ENCODE data around the gene KANSL1.

Gene KANSL1

DNA sequence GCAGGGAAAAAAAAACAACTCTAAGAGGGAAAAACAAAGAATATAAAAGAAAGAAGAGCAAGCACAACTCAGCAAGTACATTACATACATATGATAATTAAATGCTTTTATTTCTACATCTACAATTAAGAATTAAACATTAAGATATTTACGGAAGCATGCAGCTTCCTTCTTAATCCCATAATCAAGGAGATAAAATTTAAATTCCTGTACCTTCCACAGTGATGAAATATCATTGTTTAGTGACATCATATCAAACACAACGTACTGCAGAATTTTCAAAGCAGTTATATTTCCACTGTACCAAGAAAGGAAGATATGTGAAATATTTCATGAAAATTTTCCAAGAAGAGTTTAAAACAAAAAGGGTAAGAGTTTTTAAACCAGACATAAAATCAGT lies 26.0 kb downstream of the KANSL1 start:
- DNase-seq = no peak

DNA sequence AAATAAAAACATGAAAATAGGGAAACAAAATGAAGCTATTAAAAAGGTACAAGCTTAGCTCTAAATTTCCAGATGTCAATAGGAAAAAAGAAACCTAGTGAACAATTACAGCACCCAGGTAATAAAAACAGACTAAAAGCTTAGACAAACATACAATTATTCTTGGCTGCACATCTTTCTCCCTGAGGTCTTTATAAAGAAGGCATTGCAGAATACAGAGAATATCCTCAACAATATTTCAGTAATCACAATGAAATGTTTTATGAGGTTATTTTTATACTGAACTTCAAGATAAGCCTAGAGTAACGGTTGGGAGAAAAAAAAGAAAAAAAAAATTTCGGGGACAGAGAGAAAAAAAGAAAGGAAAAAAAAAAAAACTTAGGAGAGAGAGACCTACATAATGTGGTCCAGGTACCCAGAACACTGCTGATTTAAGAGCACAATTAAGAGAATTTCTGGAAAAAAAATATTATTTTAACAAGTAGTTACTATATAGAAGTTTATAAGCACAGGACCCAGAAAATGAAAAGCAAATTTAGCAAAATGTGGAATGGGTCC lies 26.5 kb downstream of the KANSL1 start:
- DNase-seq = no peak

DNA sequence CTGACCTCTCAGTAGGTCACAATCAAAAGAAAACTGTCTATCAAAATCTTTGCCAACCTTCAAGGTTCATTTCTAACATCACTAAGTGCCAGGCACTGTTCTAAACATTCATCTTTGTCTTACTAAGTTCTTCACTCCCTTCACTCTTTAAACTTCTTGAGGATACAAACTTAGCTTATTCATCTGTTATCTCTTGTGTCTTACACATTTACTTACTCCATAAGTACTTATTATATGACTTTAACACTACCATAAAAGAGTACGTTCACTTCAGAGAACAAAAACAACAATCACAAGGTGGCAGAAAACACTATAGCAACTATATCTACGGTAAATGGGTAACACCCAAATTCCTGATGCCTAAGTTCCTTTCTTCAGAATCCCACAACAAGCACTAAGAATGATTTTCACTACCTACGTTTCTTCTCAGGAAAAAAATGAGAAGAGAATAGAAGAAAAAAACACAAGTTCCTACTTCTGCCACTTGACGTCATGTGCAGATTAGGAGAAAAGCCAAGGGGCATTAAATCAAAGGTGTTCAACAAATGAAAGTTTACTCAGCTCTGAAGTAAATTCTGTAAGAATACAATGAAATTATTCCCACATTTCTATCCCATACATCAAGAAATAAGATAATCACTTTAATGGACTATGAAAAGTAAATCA lies 29.2 kb downstream of the KANSL1 start:
- DNase-seq = no peak

DNA sequence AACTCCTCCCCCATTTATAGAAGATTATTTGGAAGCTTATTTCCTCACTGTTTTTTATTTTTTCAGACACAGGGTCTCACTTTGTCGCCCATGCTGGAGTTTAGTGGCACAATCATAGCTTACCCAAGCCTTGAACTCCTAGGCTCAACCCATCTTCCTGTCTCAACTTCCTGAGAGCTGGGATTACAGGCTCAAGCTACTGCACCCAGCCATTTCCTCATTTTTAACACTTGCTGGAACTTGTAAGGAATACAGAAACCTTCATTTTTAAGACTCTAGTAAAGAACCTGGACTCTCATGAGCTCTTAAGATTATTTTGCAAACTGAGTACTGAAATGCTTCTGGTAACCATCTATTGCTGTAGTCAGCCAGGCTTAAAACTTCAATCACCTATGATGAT lies 29.9 kb downstream of the KANSL1 start:
- no peak for DNase-seq

DNA sequence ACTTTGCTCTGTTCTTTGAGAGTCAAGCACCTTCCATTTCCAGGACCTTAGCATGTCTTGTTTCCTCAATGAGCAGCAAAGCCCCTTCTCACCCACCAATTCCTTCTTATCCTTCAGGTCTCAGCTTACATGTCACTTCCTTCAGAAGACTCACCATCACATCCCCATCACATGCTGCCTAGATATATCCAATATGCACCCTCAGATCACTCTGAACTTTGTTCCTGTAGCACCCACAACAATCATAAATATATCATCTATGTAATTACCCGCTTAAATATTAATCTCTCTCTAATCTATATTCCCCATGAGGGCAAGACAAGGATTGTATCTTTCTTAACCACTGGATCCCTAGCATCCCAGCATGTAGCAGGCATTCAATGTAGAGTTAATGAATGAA lies 30.4 kb downstream of the KANSL1 start:
- DNase-seq = no peak

DNA sequence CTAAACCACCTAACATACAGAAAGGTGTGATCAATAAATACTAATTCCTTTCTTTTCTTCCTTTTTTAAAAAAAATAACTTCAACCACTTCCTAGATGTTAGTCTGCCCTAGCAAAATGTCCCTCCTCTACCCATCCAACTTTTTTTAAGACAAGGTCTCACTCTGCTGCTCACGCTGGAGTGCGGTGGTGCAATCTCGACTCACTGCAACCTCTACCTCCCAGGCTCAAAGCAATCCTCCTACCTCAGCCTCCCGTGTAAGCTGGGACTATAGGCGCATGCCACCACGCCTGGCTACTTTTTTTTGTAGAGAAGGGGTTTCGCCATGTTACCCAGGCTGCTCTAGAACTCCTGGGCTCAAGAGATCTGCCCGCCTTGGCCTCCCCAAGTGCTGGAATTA lies 33.1 kb downstream of the KANSL1 start:
- DNase-seq = no peak

DNA sequence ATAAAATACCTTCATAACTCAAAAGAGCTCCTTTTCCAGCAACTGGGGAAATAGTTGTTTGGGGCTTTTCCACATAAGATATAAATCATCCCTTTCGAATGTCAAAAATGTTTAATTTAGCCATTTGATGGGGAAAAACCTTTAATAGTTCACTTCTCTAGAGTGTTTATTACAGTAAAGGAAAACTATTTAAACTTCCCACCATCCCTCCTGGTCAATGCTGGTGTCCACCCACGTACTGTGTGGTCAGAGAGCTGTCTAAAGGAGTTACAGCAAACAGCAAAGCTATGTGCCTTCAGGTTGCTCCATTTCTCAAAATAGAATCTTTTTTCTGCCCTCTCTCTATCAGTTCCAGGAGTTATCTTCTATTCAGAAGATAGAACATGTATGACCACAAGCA lies 33.5 kb downstream of the KANSL1 start:
- DNase-seq = no peak

DNA sequence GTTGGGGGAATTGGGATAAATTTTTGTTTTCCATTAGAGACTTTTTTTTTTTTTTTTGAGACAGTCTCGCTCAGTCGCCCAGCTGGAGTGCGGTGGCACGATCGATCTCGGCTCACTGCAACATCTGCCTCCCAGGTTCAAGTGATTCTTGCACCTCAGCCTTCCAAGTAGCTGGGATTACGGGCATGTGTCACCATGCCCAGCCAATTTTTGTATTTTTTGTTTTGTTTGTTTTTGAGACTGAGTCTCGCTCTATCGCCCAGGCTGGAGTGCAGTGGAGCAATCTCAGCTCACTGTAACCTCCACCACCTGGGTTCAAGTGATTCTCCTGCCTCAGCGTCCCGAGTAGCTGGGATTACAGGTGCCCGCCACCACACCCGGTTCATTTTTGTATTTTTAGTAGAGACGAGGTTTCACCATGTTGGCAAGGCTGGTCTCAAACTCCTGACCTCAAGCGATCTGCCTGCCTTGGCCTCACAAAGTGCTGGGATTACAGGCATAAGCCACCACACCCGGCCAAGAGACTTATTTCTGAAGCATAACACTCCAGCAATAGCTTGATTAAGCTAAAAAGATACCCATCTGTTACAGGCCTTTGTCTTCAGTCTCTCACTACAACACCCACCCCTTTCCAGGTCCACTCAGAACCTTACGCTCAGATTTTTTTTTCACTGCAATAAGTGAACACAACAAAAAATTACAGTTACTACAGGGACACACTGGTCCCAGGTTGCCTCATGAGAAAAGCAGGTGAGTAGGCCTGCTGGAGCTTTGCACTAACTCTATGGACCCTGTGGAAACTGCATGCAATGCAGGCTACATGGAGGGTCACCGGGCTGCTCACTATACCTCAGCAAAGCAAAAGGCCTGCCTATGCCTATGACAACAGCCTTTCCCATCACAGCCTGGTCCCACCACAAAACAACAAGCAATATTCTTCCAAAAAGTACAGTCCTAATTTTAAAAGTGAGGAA lies 34.6 kb downstream of the KANSL1 start:
- DNase-seq = no peak

DNA sequence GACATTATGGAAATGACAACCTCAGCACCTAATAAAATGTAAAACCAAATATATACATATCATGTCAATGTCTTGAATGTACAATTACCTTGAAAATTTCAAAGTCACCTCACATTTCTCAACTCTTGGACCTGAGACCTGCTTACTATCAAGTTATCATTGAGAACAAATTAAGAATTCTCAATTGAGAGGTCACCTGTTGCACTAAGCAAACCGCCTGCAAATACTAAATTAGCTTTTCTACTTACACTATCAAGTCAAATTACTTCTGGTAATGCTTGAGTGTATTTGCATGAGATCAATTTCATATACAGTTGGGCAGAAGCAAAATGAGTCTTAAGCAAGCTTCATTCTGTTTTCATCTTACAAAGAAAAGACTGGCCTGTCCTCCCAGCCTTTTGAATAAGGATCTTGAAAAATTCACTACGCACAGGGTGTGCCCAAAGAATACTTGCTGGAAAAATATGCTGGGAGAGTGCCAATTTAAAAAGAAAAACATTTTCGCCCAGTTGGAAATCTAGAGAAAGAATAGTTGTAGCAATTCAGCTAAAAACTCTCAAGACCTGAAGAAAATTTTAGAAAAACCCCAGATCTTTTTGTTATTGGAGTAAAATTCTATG lies 35.7 kb downstream of the KANSL1 start:
- DNase-seq = no peak

DNA sequence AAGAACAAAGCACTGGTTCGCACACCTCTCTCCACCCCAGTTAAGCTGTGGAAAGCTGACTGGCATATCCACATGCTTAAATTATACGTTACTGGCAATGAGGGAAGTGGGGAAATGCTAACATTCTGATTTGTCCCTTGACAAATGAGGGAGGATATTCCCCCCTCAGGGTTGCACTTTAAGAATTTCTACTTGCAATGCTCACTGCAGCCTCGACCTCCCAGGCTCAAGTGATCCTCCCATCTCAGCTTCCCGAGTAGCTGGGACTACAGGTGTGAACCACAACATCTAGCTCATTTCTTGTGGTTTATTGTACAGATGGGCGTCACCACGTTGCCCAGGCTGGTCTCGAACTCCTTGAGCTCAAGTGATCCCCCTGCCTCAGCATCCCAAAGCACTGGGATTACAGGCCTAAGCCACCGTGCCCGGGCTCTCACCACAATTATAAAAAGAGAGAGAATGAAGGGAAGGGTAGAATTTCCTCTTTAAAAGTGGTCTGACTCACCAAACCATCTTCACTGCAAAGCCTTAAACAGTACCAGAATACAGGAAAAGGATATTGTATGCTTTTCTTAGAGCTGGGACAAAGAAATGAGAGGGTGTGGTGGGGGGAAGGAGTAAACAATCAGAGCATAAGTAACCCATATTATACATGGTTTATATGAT lies 38.9 kb downstream of the KANSL1 start:
- DNase-seq = no peak

DNA sequence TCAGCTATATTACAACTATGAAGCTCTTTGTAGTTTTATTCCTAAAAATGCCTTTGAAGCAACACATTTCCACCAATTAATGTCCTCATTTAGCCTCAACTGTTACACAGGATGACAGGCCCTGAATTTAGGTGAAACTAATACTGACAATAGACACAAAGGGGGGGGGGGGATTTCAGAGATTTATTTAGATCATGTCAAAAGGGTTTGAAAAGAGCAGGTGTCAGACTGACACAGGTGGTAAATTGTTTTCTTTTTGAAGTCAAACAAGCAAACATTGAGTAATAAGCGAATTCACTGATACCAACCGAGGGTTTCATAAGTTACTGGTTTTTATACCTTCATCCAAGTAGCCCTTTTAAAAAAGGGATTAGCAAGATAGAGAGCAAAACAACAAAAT lies 40.8 kb downstream of the KANSL1 start:
- no peak for DNase-seq

DNA sequence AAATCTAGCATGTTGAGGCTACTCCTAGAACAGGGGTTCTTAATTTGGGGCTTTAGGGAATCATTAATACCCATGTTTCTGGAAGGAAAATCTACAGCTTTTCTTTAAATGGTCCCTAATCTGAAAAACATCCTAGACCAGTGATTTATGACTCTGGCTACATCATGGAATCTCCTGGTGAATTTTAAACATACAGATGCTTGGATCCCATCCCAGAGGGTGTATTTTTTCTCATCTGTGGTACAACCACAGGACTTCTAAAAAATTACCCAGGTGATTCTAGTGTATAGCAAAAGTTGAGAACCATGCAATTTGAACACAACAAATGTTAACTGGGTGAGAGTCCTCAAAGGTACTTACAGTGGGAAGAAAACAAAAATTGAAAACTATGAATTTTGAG lies 41.5 kb downstream of the KANSL1 start:
- no peak for DNase-seq

DNA sequence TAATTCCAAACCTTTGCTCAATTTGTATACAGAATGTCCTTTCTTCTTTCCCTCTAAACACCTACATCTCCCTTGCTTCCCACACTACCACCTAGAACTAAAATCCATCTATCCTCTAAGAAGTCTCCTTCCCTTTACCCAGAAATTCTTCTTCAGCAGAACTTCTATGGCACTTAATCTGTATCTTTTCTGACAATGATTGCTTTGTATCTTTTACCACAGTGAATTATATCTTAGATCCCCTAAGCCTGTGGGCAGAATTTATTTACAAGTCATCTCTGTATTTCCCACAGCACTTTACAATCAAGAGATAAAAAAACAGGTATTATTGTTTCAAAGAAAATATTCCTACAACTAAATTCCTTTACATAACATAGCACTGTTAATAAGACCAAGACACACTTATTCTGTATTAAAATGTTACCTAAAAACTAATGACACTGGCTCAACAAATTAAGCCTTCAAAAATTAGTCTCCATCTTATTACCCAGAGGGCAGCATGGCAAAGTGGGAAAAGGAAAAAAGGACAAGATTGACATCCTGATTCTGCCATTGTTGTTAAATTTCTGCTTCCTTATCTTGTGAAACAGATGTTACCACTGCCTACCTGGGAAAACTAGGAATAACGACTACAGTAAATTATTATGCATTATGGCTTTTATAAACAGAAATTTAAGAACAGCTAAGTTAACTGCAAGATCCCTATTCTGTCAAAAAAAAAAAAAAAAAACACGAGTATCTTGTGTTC lies 42.8 kb downstream of the KANSL1 start:
- DNase-seq = no peak

DNA sequence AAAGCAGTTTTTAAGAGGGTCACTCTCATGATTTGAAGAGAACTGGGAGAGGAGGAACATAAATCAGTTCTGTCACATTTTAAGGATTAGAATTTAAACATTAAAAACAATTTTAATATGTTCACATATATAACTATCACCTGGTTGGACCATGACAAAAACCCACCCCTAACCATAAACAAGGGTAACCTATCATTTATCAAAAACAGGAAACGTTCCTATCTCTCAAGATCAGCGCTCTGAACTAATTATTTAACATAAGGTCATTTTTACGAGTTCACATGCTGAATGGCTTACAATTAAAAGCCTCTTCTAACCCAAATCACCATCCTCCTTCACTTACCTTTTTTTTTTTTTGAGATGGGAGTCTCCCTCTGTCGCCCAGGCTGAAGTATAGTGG lies 45.0 kb downstream of the KANSL1 start:
- DNase-seq = no peak

DNA sequence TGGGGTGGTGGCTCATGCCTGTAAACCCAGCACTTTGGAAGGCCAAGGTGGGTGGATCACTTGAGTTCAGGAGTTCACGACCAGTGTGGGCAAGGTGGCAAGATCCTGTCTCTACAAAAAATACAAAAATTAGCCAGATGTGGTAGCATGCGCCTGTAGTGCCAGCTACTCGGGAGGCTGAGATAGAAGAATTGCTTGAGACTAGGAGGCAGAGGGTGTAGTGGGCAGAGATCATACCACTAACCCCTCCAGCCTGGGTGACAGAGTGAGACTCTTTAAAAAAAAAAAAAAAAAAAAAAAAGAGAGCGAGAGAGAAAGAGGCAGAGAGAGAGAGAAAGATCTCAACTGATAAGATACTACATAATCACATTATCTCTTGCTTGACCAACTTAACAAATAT lies 45.9 kb downstream of the KANSL1 start:
- no peak for DNase-seq

DNA sequence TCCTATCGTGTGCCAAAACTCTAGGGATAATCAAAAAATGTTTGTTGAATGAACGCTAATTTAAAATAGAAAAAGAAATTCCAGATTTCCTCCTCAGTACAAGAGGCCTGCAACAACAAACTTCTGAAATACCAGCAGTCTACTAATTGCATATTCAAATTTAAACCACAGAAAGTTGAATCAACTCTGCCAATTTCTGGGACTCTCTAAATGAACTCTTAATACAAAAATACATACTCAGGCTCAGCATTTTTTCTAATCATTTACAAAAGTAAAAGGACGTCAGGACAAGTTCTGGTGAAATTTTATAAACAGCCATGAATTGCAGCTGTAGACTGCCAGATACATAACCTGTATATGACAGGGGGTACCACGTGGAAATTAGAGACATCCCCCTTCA lies 49.0 kb downstream of the KANSL1 start:
- DNase-seq = no peak

DNA sequence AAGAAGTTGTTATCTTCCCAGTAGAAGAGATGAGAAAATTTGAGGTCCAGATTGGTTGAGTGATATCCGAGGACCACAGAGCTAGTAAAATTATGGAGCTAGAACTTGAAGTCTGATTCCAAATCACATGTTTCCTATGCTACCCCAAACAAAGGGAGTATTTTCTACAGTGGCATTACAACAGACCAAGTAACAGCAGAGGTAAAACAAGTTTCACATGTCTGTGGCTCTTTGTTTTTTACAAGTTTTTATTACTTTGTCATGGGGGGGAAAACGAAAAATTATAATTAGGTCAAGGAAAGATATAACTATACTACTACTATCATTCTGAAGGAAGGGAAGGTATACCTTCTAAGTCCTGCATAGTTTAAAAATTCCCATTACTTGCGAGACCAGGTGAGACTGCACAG lies 49.4 kb downstream of the KANSL1 start:
- DNase-seq = no peak

DNA sequence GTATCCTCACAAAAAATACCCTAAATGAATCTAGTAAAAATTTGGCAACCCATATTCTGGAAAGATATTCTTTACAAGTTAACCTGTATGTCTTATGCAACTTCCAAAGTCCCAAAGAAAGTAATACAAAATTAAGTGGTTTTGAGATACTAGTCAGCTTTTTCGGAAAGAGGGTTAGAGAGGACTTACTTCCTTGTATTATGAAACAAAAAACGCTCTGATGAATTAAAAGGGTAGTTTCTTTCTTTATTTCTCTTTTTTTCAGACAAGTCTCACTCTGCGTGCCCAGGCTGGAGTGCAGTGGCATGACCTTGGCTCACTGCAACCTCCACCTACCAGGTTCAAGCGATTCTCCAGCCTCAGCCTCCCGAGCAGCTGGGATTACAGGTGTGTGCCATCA lies 51.6 kb downstream of the KANSL1 start:
- no peak for DNase-seq

DNA sequence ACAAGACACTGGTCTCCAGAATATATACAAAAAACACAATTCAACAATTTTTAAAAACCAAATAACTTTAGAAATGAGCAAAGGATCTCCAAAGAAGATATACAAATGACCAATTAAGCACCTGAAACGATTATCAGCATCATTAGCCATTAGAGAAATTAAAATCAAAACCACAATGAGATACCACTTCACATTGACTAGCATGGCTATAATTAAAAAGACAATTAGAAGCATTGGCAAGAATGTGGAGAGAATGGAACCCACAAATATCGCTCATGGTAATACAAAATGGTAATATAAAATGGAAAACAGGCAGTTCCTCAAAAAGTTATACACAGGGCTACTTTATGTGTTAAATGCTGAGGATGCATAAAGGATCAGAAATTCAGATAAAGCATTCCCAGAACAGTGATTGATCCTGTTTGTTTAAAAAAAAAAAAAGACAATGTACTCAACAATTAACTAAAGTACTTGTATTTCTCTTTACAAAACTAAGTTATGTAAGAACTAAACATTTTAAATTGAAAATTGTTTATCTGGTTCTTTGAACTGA lies 52.5 kb downstream of the KANSL1 start:
- DNase-seq = no peak

DNA sequence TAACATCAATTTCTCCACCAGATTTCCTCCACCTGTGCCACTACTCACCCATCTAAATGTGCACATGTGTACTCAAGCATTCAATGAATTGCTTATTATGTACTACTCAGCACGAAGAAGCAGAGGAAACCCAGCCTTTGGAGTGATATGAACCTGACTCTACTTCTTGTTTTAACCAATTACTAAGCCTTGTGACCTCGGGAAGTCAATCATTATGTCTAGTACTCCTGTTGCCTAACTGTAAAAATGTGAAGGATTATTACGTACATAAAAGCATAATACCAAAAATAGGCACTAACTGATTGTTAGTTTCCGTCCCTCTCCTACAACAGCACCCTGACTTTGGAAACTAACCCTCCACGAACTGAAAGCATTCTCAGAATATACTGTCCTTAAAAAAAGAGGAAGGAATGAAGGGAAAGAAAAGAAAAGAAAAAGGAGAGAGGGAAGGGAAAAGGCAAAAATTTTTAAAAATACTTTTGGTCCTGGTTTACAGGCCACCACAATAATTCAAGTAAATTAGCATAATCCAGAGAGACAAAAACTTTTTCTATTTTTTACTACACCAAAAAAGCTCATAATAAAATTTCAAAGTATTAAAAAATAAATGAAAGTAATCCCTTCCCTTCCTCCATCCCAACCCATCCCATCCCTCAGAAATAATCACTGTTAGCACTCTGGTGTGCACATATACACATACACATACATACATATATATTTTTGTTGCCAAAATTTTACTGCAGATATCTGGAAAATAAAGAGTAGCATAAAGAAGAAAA lies 53.6 kb downstream of the KANSL1 start:
- DNase-seq = no peak

DNA sequence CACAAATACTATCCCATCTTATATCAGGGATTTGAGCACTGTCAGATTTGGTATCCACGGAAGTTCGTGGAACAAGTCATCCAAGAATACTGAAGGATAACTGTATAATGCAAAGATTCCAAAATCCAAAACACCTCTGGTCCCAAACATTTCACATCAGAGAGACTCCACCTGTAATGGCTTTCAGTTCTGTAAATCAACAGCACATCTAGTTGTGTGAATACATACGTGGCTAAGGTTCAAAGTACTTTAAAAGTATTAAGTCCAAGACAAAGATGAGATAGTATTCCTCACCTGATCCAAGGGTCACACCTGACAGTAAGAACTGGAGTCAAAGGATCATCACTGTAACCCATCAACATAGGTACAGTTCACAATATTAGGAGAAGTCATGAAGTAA lies 54.8 kb downstream of the KANSL1 start:
- no peak for DNase-seq
